IMR-90 (cell line): ENCODE results near the gene PSKH1. TPM values are rescaled to one million over a fixed set of nuclear protein-coding genes. Genes with fewer than 3 reads are reported as not detected.

ENCODE experiments used
- ATAC-seq: fragments of 200-7000 bp; cut with Tn5 transposase; 2 replicates; pipeline ENCODE4 v1.9.1; 2020; ENCODE audit warnings: low read depth, mild to moderate bottlenecking, moderate library complexity
- BruUV-seq: library from RNA; stranded (reverse); fragments of 400-500 nt; replicated peaks from 2 replicates; lab custom pipeline; 2021; lab: Mats Ljungman, UMichigan
- CTCF ChIA-PET: fragments of 300-600 bp; formaldehyde crosslinking; extraction: SDS; loops from one replicate; lab custom pipeline; 2021; ENCODE audit warnings: antibody characterized with exemption; lab: Yijun Ruan, JAX
- POLR2A ChIA-PET: fragments of 300-600 bp; sonication (Branson Sonifier 250); formaldehyde crosslinking; loops from one replicate; lab custom pipeline; 2022; ENCODE audit warnings: antibody characterized with exemption; ENCODE audit not compliant: unreplicated experiment; lab: Charles Lee
- DNase-seq: peaks from one replicate; pipeline ENCODE4 v3.0.0; 2013
- H2AFZ ChIP-seq: replicated peaks from 2 replicates; pipeline ENCODE3; 2013; ENCODE audit warnings: low read length, mild to moderate bottlenecking; ENCODE audit not compliant: poor library complexity
- H2AK5ac ChIP-seq: 2 replicates; pipeline ENCODE4 v1.6.1; 2013; ENCODE audit warnings: low read depth, low read length, inconsistent platforms
- H2AK9ac ChIP-seq: replicated peaks from 2 replicates; pipeline ENCODE3; 2013; ENCODE audit warnings: mild to moderate bottlenecking, low read depth, low read length, moderate library complexity; ENCODE audit not compliant: poor library complexity
- H2BK120ac ChIP-seq: 2 replicates; pipeline ENCODE4 v1.6.1; 2013; ENCODE audit warnings: low read depth, low read length, inconsistent platforms
- H2BK15ac ChIP-seq: 3 replicates; pipeline ENCODE4 v1.6.1; 2013; ENCODE audit warnings: low read depth, low read length, inconsistent platforms
- H2BK20ac ChIP-seq: 2 replicates; pipeline ENCODE4 v1.6.1; 2013; ENCODE audit warnings: low read depth, mild to moderate bottlenecking, inconsistent platforms, low read length, moderate library complexity
- H2BK5ac ChIP-seq: 2 replicates; pipeline ENCODE4 v1.6.1; 2013; ENCODE audit warnings: mild to moderate bottlenecking, low read depth, low read length, inconsistent platforms; ENCODE audit not compliant: poor library complexity, severe bottlenecking
- H3K14ac ChIP-seq: replicated peaks from 2 replicates; pipeline ENCODE4 v1.6.1; 2013; ENCODE audit warnings: low read depth, low read length, inconsistent platforms
- H3K18ac ChIP-seq: 2 replicates; pipeline ENCODE4 v1.6.1; 2013; ENCODE audit warnings: low read depth, low read length, control low read depth
- H3K23ac ChIP-seq: 2 replicates; pipeline ENCODE4 v1.6.1; 2013; ENCODE audit warnings: low read depth, low read length, inconsistent platforms
- H3K27ac ChIP-seq: 2 replicates; pipeline ENCODE4 v1.5.1; 2013; ENCODE audit warnings: mild to moderate bottlenecking, control low read depth, low read length; ENCODE audit not compliant: insufficient read depth
- H3K27me3 ChIP-seq: 2 replicates; pipeline ENCODE4 v1.6.1; 2013; ENCODE audit warnings: low read length; ENCODE audit not compliant: control insufficient read depth, insufficient read depth
- H3K36me3 ChIP-seq: 2 replicates; pipeline ENCODE4 v1.6.1; 2013; ENCODE audit warnings: low read length, mixed read lengths; ENCODE audit not compliant: control insufficient read depth, insufficient read depth
- H3K4ac ChIP-seq: 2 replicates; pipeline ENCODE4 v1.6.1; 2013; ENCODE audit warnings: low read depth, low read length, inconsistent platforms
- H3K4me1 ChIP-seq: 2 replicates; pipeline ENCODE4 v1.6.1; 2013; ENCODE audit warnings: low read length, mixed read lengths; ENCODE audit not compliant: control insufficient read depth, insufficient read depth
- H3K4me2 ChIP-seq: 2 replicates; pipeline ENCODE4 v1.6.1; 2013; ENCODE audit warnings: low read depth, mild to moderate bottlenecking, control low read depth, low read length, moderate library complexity
- H3K4me3 ChIP-seq: 2 replicates; pipeline ENCODE4 v1.5.1; 2013; ENCODE audit warnings: low read depth, mild to moderate bottlenecking, control low read depth, low read length, moderate library complexity; ENCODE audit not compliant: insufficient read depth
- H3K56ac ChIP-seq: 2 replicates; pipeline ENCODE4 v1.6.1; 2013; ENCODE audit warnings: low read length, inconsistent platforms; ENCODE audit not compliant: insufficient read depth; ENCODE audit errors: extremely low read depth
- H3K79me1 ChIP-seq, 2 experiments: 2 replicates each; pipeline ENCODE4 v1.6.1; 2013; ENCODE audit warnings: low read length in 2 of 2, inconsistent platforms in 1 of 2, low read depth in 1 of 2
- H3K9ac ChIP-seq: 2 replicates; pipeline ENCODE4 v1.6.1; 2013; ENCODE audit warnings: low read depth, low read length, control low read depth
- H3K9me1 ChIP-seq: 2 replicates; pipeline ENCODE4 v1.6.1; 2013; ENCODE audit warnings: low read length, inconsistent platforms; ENCODE audit not compliant: insufficient read depth
- H3K9me3 ChIP-seq: 2 replicates; pipeline ENCODE4 v1.6.1; 2013; ENCODE audit warnings: low read length; ENCODE audit not compliant: control insufficient read depth, insufficient read depth
- H4K20me1 ChIP-seq: 2 replicates; pipeline ENCODE4 v1.6.1; 2013; ENCODE audit warnings: low read length, inconsistent platforms; ENCODE audit not compliant: insufficient read depth
- H4K5ac ChIP-seq: 2 replicates; pipeline ENCODE4 v1.6.1; 2013; ENCODE audit warnings: mild to moderate bottlenecking, low read depth, low read length, control low read depth
- H4K8ac ChIP-seq, 2 experiments: 2 replicates each; pipeline ENCODE4 v1.6.1; 2013; ENCODE audit warnings: low read depth in 2 of 2, low read length in 2 of 2, control low read depth in 1 of 2, inconsistent platforms in 1 of 2
- H4K91ac ChIP-seq: 2 replicates; pipeline ENCODE4 v1.6.1; 2013; ENCODE audit warnings: low read depth, low read length, inconsistent platforms; ENCODE audit not compliant: insufficient read depth
- BHLHE40 ChIP-seq: fragments of 150-350 bp; IDR thresholded peaks from 2 replicates; pipeline ENCODE4 v1.6.1; 2016; ENCODE audit warnings: mild to moderate bottlenecking, low read depth, low read length
- CEBPB ChIP-seq: IDR thresholded peaks from 2 replicates; pipeline ENCODE4 v1.6.1; 2012; ENCODE audit warnings: low read depth, low read length, improper control_type of control experiment
- CHD1 ChIP-seq: IDR thresholded peaks from 2 replicates; pipeline ENCODE4 v1.6.1; 2012; ENCODE audit warnings: low read depth, low read length, improper control_type of control experiment
- CTCF ChIP-seq: conservative IDR thresholded peaks from 2 replicates; pipeline ENCODE4 v1.5.1; 2012; ENCODE audit warnings: mild to moderate bottlenecking, low read depth, low read length, improper control_type of control experiment
- ELK1 ChIP-seq: fragments of 150-350 bp; IDR thresholded peaks from 2 replicates; pipeline ENCODE4 v1.6.1; 2016; ENCODE audit warnings: low read depth, mild to moderate bottlenecking, low read length, moderate library complexity, borderline replicate concordance
- FOS ChIP-seq: fragments of 150-350 bp; IDR thresholded peaks from 2 replicates; pipeline ENCODE4 v1.6.1; 2016; ENCODE audit warnings: low read depth, low read length
- MAFK ChIP-seq: IDR thresholded peaks from 2 replicates; pipeline ENCODE4 v1.6.1; 2012; ENCODE audit warnings: low read depth, low read length, improper control_type of control experiment
- MAZ ChIP-seq: IDR thresholded peaks from 2 replicates; pipeline ENCODE4 v1.6.1; 2012; ENCODE audit warnings: low read depth, mild to moderate bottlenecking, low read length, improper control_type of control experiment, moderate library complexity, borderline replicate concordance
- MXI1 ChIP-seq: IDR thresholded peaks from 2 replicates; pipeline ENCODE4 v1.6.1; 2012; ENCODE audit warnings: low read depth, mild to moderate bottlenecking, low read length, moderate library complexity, borderline replicate concordance
- NFE2L2 ChIP-seq: fragments of 150-350 bp; IDR thresholded peaks from 2 replicates; pipeline ENCODE4 v1.6.1; 2016; ENCODE audit warnings: low read depth, mild to moderate bottlenecking, low read length
- POLR2A ChIP-seq: IDR thresholded peaks from 2 replicates; pipeline ENCODE4 v1.6.1; 2012; ENCODE audit warnings: mild to moderate bottlenecking, low read depth, low read length
- RAD21 ChIP-seq: IDR thresholded peaks from 2 replicates; pipeline ENCODE4 v1.6.1; 2012; ENCODE audit warnings: low read length, improper control_type of control experiment
- RCOR1 ChIP-seq: IDR thresholded peaks from 2 replicates; pipeline ENCODE4 v1.6.1; 2012; ENCODE audit warnings: mild to moderate bottlenecking, low read length, improper control_type of control experiment; ENCODE audit not compliant: insufficient replicate concordance
- RFX5 ChIP-seq: IDR thresholded peaks from 2 replicates; pipeline ENCODE4 v1.8.0; 2012; ENCODE audit warnings: low read depth, mild to moderate bottlenecking, low read length, moderate library complexity
- USF2 ChIP-seq: fragments of 150-350 bp; IDR thresholded peaks from 2 replicates; pipeline ENCODE4 v1.6.1; 2017; ENCODE audit warnings: mild to moderate bottlenecking, antibody characterized with exemption, low read length, low read depth
- WGBS, 2 experiments: methylation state at CpG; one replicate each; pipeline versions ENCODE4 v1.1.5 to v1.1.7; 2013; ENCODE audit warnings: missing lambda C conversion rate in 2 of 2; ENCODE audit not compliant: insufficient read length in 1 of 2; ENCODE audit errors: extremely low coverage in 2 of 2; 5-methylcytosine and 5-hydroxymethylcytosine counted together
- dilution Hi-C: fragments of 300-500 bp; cut with HindIII; formaldehyde crosslinking; loops from one replicate; pipeline ENCODE4 v1.14.3; 2018; ENCODE audit warnings: low sequenced_read_pairs; ENCODE audit not compliant: unreplicated experiment
- in situ Hi-C: fragments of 300-500 bp; cut with MboI; formaldehyde crosslinking; loops from 3 replicates; pipeline ENCODE4 v1.14.3; 2019; ENCODE audit warnings: low sequenced_read_pairs, inconsistent platforms, mixed read lengths
- intact Hi-C: fragments of 100-400 bp; cut with micrococcal nuclease; formaldehyde crosslinking; loops from 2 replicates; pipeline ENCODE4 v1.10.0; 2022
- polyA plus RNA-seq, 3 experiments: library from polyadenylated mRNA; depleted of rRNA; stranded (reverse); fragments of >200 nt; gene quantifications; 2 replicates each; pipeline ENCODE4 v1.2.3, GENCODE V29; 2012; ENCODE audit warnings: low replicate concordance in 1 of 3
- total RNA-seq: library from RNA; depleted of rRNA; stranded (reverse); fragments of >200 nt; gene quantifications from 2 replicates; pipeline ENCODE4 v1.2.3, GENCODE V29; 2012

Gene PSKH1
- total and polyA plus RNA-seq, 2 of the 4 experiments (the other 2 are of a cell fraction), result 11.5 to 26.7 TPM

GRCh38 chr16:67907397-67908180, 14.5 kb downstream of the PSKH1 start:
- Histone ChIP-seq H3K56ac (no peak overlapping the region), H4K5ac (no peak overlapping the region), H2BK120ac (no peak overlapping the region), H2AK9ac (no peak overlapping the region), H3K9me1 (peaks cover 15% of the 10 kb centered on the region; the same call in 1 of the 2 replicates), H2AFZ (no peak overlapping the region), H3K9ac (no peak overlapping the region), H3K4me2 (no peak overlapping the region), H3K14ac (no peak overlapping the region), H2BK15ac (no peak overlapping the region), H3K18ac (no peak overlapping the region), H2AK5ac (no peak overlapping the region), H3K36me3 (peaks cover 35% of the 10 kb centered on the region), H3K4ac (no peak overlapping the region), H3K27ac (no peak overlapping the region), H3K79me1 (peaks cover 9 to 59% of the 10 kb centered on the region in 2 experiments; a peak in 3 of 4 replicates), H3K4me1 (peaks cover 2% of the 10 kb centered on the region; the same call in 1 of the 2 replicates), H3K4me3 (no peak overlapping the region), H3K23ac (no peak overlapping the region), H4K8ac (no peak overlapping the region), H2BK5ac (no peak overlapping the region), H2BK20ac (no peak overlapping the region), H3K27me3 (no peaks in the 10 kb centered on the region), H4K91ac (no peak overlapping the region), H3K9me3 (no peaks in the 10 kb centered on the region), H4K20me1 (peaks cover 25% of the 10 kb centered on the region; the same call in 1 of the 2 replicates)
- WGBS, 2 experiments, result 91% methylated on average over 4 of the region's 11 CpGs; no CpG with 5 or more reads in 1 of the 2 experiments
- no TSS peak for BruUV-seq
- ChIA-PET POLR2A (no interaction called here), CTCF (no interaction called here)
- intact Hi-C loops (no loop called here), dilution Hi-C loops (no loop called here), in situ Hi-C loops (no loop called here)
- no peak for ATAC-seq
- DNase-seq, result no peak
- TF ChIP-seq CHD1 (no peak), RFX5 (no peak), RAD21 (no peak), RCOR1 (no peak), BHLHE40 (no peak), ELK1 (no peak), NFE2L2 (no peak), MXI1 (no peak), FOS (no peak), MAZ (no peak), CTCF (no peak), USF2 (no peak), CEBPB (no peak), MAFK (no peak), POLR2A (no peak)
